Activated T-cell treated with anti-CD3 and anti-CD28 coated beads for 24 hours (primary cell): Measurements from ENCODE around the gene DCP2.

Experiments
- DNase-seq: peaks from one replicate; pipeline ENCODE4 v3.0.0-alpha.2; 2020; ENCODE audit warnings: low read depth

DCP2 gene

GRCh38 chr5:113022661-113023060 lies 46.1 kb downstream of the DCP2 start:
- no peak for DNase-seq

- DNase-seq: no peak
Observed at GRCh38 chr5:113024076-113024697, 47.6 kb downstream of the DCP2 start.

- DNase-seq: no peak
Observed at GRCh38 chr5:113025596-113025995, 49.0 kb downstream of the DCP2 start.

GRCh38 chr5:113026211-113026610 lies 49.6 kb downstream of the DCP2 start:
- no peak for DNase-seq

GRCh38 chr5:113027015-113027414 lies 50.4 kb downstream of the DCP2 start:
- DNase-seq: no peak

- no peak for DNase-seq
Observed at GRCh38 chr5:113027431-113027830, 50.8 kb downstream of the DCP2 start.

- DNase-seq: no peak
Observed at GRCh38 chr5:113029614-113030013, 53.0 kb downstream of the DCP2 start.

- DNase-seq: no peak
Observed at GRCh38 chr5:113031104-113031503, 54.5 kb downstream of the DCP2 start.

GRCh38 chr5:113031557-113031956 lies 55.0 kb downstream of the DCP2 start:
- DNase-seq: no peak

- no peak for DNase-seq
Observed at GRCh38 chr5:113034182-113034773, 57.7 kb downstream of the DCP2 start.

GRCh38 chr5:113035096-113035495 lies 58.5 kb downstream of the DCP2 start:
- no peak for DNase-seq

- no peak for DNase-seq
Observed at GRCh38 chr5:113036321-113036720, 59.7 kb downstream of the DCP2 start.

- DNase-seq: no peak
Observed at GRCh38 chr5:113036826-113037225, 60.2 kb downstream of the DCP2 start.

- no peak for DNase-seq
Observed at GRCh38 chr5:113038136-113038535, 61.5 kb downstream of the DCP2 start.

GRCh38 chr5:113038714-113039113 lies 62.1 kb downstream of the DCP2 start:
- DNase-seq: no peak

- no peak for DNase-seq
Observed at GRCh38 chr5:113039229-113039933, 62.8 kb downstream of the DCP2 start.

GRCh38 chr5:113039934-113040285 lies 63.3 kb downstream of the DCP2 start:
- no peak for DNase-seq

GRCh38 chr5:113040672-113041260 lies 64.2 kb downstream of the DCP2 start:
- DNase-seq: no peak

GRCh38 chr5:113042491-113043243 lies 66.1 kb downstream of the DCP2 start:
- no peak for DNase-seq

- DNase-seq: no peak
Observed at GRCh38 chr5:113043491-113043931, 66.9 kb downstream of the DCP2 start.

- no peak for DNase-seq
Observed at GRCh38 chr5:113044776-113045465, 68.3 kb downstream of the DCP2 start.

GRCh38 chr5:113047234-113047633 lies 70.6 kb downstream of the DCP2 start:
- no peak for DNase-seq
